Thymus (tissue), 11 donors: Measurements from ENCODE around the gene HIRA. TPM values are rescaled to one million over a fixed set of nuclear protein-coding genes. Genes with fewer than 3 reads are reported as not detected.
A peak's percentile ranks its signal among the peaks of the same experiment; 100 is the strongest.
"Not testable (repeated sequence)": the region's sequence is repeated elsewhere in the genome, so short reads cannot be mapped to it uniquely, and the experiment has no call there.

ENCODE experiments used
- DNase-seq, 9 donors: peaks; one replicate each; pipeline ENCODE4 v3.0.0-alpha.2; 2013; ENCODE audit warnings: low spot score in 9 of 9, low read depth in 6 of 9, missing footprints in 1 of 9
- H3K27ac ChIP-seq, 2 donors: one replicate each; pipeline ENCODE4 v1.5.1; 2013; ENCODE audit warnings: control low read depth in 1 of 2, low read depth in 1 of 2, low read length in 1 of 2, mild to moderate bottlenecking in 1 of 2, moderate library complexity in 1 of 2
- H3K27me3 ChIP-seq, 2 donors: one replicate each; pipeline ENCODE4 v1.5.1; 2013; ENCODE audit warnings: low read length in 1 of 2; ENCODE audit not compliant: control insufficient read depth in 2 of 2, insufficient read depth in 1 of 2
- H3K36me3 ChIP-seq, 2 donors: one replicate each; pipeline ENCODE4 v1.5.1; 2013; ENCODE audit warnings: low read length in 1 of 2, mild to moderate bottlenecking in 1 of 2, moderate library complexity in 1 of 2; ENCODE audit not compliant: control insufficient read depth in 2 of 2, insufficient read depth in 2 of 2
- H3K4me1 ChIP-seq, 2 donors: one replicate each; pipeline ENCODE4 v1.5.1; 2013; ENCODE audit warnings: low read length in 2 of 2; ENCODE audit not compliant: control insufficient read depth in 2 of 2, insufficient read depth in 2 of 2
- H3K4me3 ChIP-seq, 2 donors: one replicate each; pipeline ENCODE4 v1.5.1; 2013; ENCODE audit warnings: low read length in 2 of 2, control low read depth in 1 of 2, mild to moderate bottlenecking in 1 of 2
- H3K9me3 ChIP-seq, 2 donors: one replicate each; pipeline ENCODE4 v1.5.1; 2013; ENCODE audit warnings: low read length in 1 of 2, mild to moderate bottlenecking in 1 of 2; ENCODE audit not compliant: control insufficient read depth in 2 of 2, insufficient read depth in 1 of 2
- WGBS: extraction: QIAGEN DNeasy Blood & Tissue Kit; methylation state at CpG from one replicate; pipeline ENCODE4 v1.1.7; 2013; 5-methylcytosine and 5-hydroxymethylcytosine counted together
- polyA plus RNA-seq: library from polyadenylated mRNA; stranded (reverse); fragments of 200-250 nt; gene quantifications from one replicate; pipeline ENCODE4 v1.2.3, GENCODE V29; 2013
- total RNA-seq: library from RNA; stranded (reverse); fragments of 120-200 nt; gene quantifications from one replicate; pipeline ENCODE4 v1.2.4, GENCODE V29; 2013
- donor health status: healthy.

The HIRA gene
- total and polyA plus RNA-seq, 2 donors: 15.4 to 15.9 TPM

DNA sequence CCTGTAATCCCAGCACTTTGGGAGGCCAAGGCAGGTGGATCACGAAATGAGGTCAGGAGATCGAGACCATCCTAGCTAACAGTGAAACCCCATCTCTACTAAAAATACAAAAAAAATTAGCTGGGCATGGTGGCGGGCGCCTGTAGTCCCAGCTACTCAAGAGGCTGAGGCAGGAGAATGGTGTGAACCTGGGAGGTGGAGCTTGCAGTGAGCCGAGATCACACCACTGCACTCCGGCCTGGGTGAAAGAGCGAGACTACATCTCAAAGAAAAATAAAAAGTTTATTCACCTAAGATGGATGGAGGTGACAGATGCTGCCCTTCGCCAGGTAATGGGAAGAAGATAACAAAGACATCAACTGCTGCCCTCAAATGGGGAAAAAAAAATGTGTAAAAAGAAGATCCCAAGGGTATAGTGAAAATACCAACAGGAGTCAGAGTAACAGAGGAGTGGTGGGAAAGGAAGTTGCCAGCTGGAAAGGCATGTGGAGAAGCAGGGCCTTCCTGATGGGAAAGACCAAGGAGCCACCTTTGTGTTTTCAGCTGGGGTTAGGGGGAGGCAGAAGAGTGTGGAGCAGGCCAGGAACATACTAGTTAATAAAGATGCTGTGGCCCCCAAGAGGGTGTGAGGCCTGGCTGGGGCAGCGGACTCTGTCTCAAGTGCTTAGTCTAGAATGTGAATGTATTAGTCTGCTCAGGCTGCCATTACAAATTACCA, 5.1 kb upstream of the HIRA start:
- DNase-seq, H3K27me3 ChIP-seq, H3K9me3 ChIP-seq, H3K27ac ChIP-seq, H3K4me1 ChIP-seq, H3K4me3 ChIP-seq: not testable (repeated sequence)
- 98% methylated on average over 9 of the region's 9 CpGs for WGBS
- H3K36me3 ChIP-seq: peaks cover 20 to 30% of the 10 kb centered on the region in 2 donors

DNA sequence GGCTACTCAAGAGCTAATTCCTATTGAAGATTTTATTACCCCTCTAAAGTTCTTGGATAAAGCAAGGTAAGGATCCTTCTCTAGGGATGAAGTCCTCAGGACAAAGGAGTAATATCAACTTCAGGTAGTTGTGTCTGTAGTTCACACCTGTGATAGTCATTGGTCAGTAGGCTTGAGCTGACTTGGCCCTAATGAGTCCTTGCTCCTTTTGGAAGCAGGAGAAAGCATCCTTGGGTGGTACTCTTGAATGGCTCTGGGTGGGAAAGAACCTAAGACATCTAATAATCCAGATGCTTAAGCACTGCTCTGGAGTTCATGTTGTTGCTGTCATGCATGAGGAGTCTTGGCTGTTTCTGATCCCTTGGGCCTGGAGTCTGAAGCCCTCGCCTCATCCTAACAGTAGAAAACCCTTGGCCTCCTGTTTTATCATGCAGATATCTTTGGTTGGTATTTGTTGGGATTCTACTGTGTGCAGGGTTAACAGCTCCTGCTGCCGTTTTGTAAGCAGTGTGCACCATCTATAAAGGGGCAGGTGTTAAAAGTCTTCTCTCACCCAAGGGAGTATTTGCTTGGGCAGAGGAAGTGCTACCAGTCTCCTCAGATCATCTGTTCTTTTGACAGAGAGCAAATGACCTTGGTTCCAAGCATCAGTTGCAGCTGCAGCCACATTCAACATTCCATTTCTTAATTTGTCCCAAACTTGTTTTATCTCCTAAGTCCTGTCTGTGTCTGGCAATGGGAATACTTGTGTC, 3.5 kb upstream of the HIRA start:
- 91% methylated on average over 2 of the region's 2 CpGs for WGBS
- DNase-seq: no peak
- Histone ChIP-seq H3K4me1 (peaks cover 5 to 15% of the 10 kb centered on the region in 2 donors), H3K27ac (no peak overlapping the region), H3K27me3 (no peaks in the 10 kb centered on the region), H3K9me3 (no peaks in the 10 kb centered on the region), H3K36me3 (peaks cover 20% of the 10 kb centered on the region in 2 donors), H3K4me3 (no peak overlapping the region)

DNA sequence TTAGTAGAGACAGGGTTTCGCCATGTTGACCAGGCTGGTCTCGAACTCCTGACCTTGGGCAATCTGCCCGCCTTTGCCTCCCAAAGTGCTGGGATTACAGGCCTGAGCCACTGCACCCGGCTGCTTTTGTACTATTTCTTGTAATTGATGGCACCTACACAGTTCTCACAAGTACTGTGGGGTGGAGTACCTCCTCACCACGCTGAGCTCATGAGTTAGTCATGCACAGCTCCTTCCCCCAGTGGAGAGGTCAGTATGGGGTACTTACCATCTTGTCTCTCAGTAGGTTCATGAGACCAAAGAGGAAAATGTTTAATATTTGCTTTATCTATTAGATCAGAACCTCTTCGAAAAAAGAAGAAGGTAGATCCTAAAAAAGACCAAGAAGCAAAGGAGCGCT, 2.9 kb upstream of the HIRA start:
- Histone ChIP-seq H3K27ac (no peak overlapping the region), H3K4me1 (peaks cover 9 to 18% of the 10 kb centered on the region in 2 donors), H3K4me3 (no peak overlapping the region), H3K9me3 (no peaks in the 10 kb centered on the region), H3K36me3 (peaks cover 15 to 20% of the 10 kb centered on the region in 2 donors), H3K27me3 (no peaks in the 10 kb centered on the region)
- DNase-seq: no peak
- WGBS: 98% methylated on average over 7 of the region's 7 CpGs

DNA sequence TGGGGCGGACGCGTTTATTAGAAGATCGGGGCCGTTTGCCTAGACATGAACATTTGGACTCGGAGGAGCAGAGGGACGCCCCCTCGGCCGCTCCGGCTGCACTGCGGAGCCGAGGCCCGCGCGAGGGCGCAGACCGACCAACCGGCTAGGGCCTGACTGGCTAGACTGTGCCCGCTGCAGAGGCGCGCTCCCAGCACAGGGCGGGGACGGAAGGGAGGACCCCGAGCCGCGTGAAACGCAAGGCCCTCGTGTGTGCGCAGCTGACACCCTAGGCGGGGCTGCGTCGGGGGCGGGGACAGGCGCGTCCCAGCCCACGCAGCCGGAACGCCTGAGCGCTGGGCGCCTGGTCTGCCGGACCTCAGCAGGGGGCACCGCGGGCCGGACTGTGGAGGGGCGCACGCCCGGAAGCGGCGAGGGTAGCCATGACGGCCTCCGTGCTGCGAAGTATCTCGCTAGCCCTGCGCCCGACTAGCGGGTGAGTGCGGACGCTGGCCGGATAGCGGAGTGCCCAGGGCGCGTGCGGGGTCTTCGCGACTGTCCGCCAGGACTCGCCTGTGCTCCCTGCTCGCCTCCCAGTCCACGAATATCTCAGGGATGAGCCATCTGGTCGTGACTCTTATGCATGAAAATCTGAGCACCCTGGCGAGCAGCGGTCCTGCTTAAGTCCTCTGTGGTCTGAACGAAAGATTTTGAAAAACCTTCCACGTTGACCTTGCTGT, 759 bp upstream of the HIRA start, which contains the start of gene MRPL40:
Gene MRPL40 (plus strand): TSS at position 413 of the 719 bp plus-strand sequence. CDS start 10 bp downstream, at position 423.
- Histone ChIP-seq H3K9me3 (no peaks in the 10 kb centered on the region), H3K4me3 (peak within 1 kb of the TSS; percentile 91 to 93), H3K27ac (peak within 1 kb of the TSS; percentile 95 to 96), H3K27me3 (no peaks in the 10 kb centered on the region), H3K4me1 (peaks cover 20 to 35% of the 10 kb centered on the region in 2 donors), H3K36me3 (peaks cover 15 to 27% of the 10 kb centered on the region in 2 donors)
- peak in 8 of 9 donors; percentile 55 to 90 (median 78) for DNase-seq
- under 1% methylated on average over 74 of the region's 74 CpGs for WGBS

DNA sequence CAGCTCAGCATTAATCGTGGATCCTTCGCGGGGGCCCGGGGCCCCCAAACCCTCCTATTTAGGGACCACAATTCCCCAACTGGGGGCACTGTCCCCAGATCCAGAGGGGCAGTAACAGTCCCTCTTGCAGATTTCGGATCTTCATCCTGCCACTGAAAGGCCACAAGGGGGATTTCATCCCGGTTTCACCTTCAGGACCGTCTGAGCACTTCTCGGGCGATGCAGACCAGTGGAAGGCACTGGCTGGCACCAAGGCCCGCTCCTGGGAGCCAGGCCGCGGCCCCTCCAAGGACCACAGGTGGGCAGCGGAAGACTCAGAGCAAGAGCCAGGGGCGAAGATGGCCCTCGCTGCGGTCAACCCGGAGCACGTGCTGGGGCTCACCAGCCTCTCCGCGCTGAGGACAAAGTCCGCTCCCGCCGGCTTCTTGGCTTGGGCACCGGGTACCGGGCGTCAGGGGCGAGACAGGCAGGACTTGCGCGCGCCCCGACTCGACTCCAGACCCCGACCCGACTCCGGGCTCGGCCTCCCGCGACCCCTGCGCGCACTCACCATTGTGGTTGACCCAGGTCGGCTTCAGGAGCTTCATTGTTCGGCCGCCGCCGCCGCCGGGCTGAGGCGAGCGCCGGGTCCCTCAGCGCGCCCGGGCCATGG, 517 bp downstream of the HIRA start:
- DNase-seq: peak in 1 of 9 donors; percentile 26
- H3K9me3 ChIP-seq: no peaks in the 10 kb centered on the region
- under 1% methylated on average over 53 of the region's 53 CpGs for WGBS
- H3K27me3 ChIP-seq: no peaks in the 10 kb centered on the region
- H3K4me1 ChIP-seq: peaks cover 20 to 41% of the 10 kb centered on the region in 2 donors
- H3K27ac ChIP-seq: peak overlapping the region; percentile 91 to 96
- H3K4me3 ChIP-seq: peak overlapping the region; percentile 91 to 93
- peaks cover 8 to 26% of the 10 kb centered on the region in 2 donors for H3K36me3 ChIP-seq

DNA sequence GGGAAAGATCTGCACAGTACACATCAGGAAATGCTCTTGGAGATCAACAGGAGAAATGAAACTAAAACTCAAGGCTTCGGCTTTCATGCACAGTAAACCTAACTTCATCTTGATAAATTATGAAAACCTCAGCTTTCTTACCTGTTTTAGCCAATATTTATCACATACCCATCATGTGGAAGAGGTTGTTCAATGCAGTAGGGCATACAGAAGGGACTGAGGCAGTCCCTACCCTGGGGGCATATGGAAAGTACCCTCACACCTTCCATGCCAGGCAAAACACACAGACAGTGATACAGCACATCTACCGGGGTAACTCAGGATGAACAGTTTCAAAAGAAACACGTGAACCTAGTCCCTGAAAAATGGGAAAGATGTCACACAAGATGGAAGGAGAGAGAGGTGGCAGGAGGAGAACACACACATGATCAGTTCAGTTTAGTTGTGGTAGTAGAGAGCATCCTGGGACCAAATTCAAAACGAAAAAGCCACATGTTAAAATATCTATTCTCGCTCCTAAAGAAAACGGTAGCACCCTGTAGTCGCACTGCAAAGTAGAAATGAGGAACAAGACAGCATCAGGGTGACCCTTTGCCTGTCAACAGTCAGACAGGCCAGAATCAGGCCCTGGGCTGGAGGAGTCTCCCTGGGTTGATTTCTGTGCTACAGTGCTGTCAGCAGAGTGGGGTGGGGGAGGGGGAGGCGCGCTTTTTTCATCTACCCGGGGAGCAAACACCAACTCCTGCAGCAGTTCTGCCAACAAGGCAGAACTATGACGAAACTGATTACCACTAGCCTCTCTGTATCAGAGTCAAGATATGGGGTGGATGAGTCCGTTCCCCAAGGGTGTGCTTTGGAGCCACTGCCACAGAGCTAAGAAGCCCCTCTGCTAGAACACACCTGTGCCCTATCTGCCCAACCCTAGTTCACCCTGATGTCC, 1.3 kb downstream of the HIRA start:
- H3K27ac ChIP-seq: peak overlapping the region; percentile 91 to 96
- H3K4me3 ChIP-seq: peak overlapping the region; percentile 91 to 93
- peak in 7 of 9 donors; percentile 58 to 84 (median 76) for DNase-seq
- H3K9me3 ChIP-seq: no peaks in the 10 kb centered on the region
- H3K27me3 ChIP-seq: no peaks in the 10 kb centered on the region
- 3% methylated on average over 12 of the region's 12 CpGs for WGBS
- H3K36me3 ChIP-seq: peaks cover 6 to 20% of the 10 kb centered on the region in 2 donors
- H3K4me1 ChIP-seq: peaks cover 20 to 44% of the 10 kb centered on the region in 2 donors

DNA sequence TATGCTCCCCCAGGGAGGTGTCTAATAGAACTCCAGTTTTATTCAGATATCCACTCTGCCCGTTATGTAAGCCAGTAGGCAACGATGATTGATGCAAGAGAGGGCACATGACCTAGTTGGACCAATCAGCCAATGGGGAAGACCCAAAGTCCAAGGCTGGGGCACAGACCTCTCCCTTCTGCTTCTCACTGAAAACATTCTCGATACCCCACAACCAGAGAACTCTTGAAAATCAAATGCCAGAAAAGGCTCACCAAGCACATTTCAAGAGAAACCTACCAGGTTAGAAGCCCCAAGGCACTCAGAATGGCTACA, 7.4 kb downstream of the HIRA start:
- peaks cover 45 to 75% of the 10 kb centered on the region in 2 donors for H3K4me1 ChIP-seq
- no peak for DNase-seq
- no peak overlapping the region for H3K27ac ChIP-seq
- WGBS: 94% methylated on average over 3 of the region's 3 CpGs
- H3K9me3 ChIP-seq: no peaks in the 10 kb centered on the region
- H3K36me3 ChIP-seq: peaks cover 15 to 29% of the 10 kb centered on the region in 2 donors
- H3K27me3 ChIP-seq: no peaks in the 10 kb centered on the region
- no peak overlapping the region for H3K4me3 ChIP-seq
